Upper lobe of left lung (tissue), 6 donors: ENCODE results near the gene LSM3. TPM values are rescaled to one million over a fixed set of nuclear protein-coding genes. Genes with fewer than 3 reads are reported as not detected.

ENCODE experiments used
- ATAC-seq, 2 donors: fragments of 200-7000 bp; cut with Tn5 transposase; one replicate each; pipeline ENCODE4 v1.9.1; 2022; ENCODE audit warnings: mild to moderate bottlenecking in 2 of 2, moderate library complexity in 2 of 2; ENCODE audit not compliant: low FRiP score in 2 of 2
- DNase-seq, 2 donors: peaks; one replicate each; pipeline ENCODE4 v3.0.0-alpha.2; 2019 to 2020
- H3K27ac ChIP-seq, 4 donors: fragments of 200-600 bp; sonication (generic); one replicate each; pipeline ENCODE4 v1.5.1; 2016 to 2019
- H3K27me3 ChIP-seq, 4 donors: fragments of 200-600 bp; sonication (generic); one replicate each; pipeline ENCODE4 v1.5.1; 2017 to 2019
- H3K36me3 ChIP-seq, 4 donors: fragments of 200-600 bp; sonication (generic); one replicate each; pipeline ENCODE4 v1.5.1; 2016 to 2019
- H3K4me1 ChIP-seq, 4 donors: fragments of 200-600 bp; sonication (generic); one replicate each; pipeline ENCODE4 v1.5.1; 2018 to 2019
- H3K4me3 ChIP-seq, 4 donors: fragments of 200-600 bp; sonication (generic); one replicate each; pipeline ENCODE4 v1.5.1; 2017 to 2019; ENCODE audit warnings: mild to moderate bottlenecking in 2 of 4, moderate library complexity in 1 of 4
- H3K9me3 ChIP-seq, 4 donors: fragments of 200-600 bp; sonication (generic); one replicate each; pipeline ENCODE4 v1.5.1; 2018 to 2019
- CTCF ChIP-seq, 6 experiments: fragments of 450-650 bp in 4 of 6; fragments of 200-600 bp in 2 of 6; sonication (generic) in 2 of 6; IDR thresholded peaks; one replicate each; pipeline ENCODE4 v1.5.1; 2016 to 2019; ENCODE audit warnings: antibody characterized with exemption in 6 of 6
- EP300 ChIP-seq, 4 donors: sonication (generic); formaldehyde crosslinking; IDR thresholded peaks; one replicate each; pipeline ENCODE4 v1.5.1; 2017; ENCODE audit warnings: antibody characterized with exemption in 4 of 4, control low read depth in 2 of 4
- POLR2A ChIP-seq, 4 donors: fragments of 450-650 bp; IDR thresholded peaks; one replicate each; pipeline ENCODE4 v1.5.1; 2016 to 2017; ENCODE audit warnings: antibody characterized with exemption in 4 of 4, mild to moderate bottlenecking in 2 of 4
- POLR2AphosphoS5 ChIP-seq, 2 donors: sonication (generic); formaldehyde crosslinking; IDR thresholded peaks; one replicate each; pipeline ENCODE4 v1.5.1; 2017; ENCODE audit warnings: antibody characterized with exemption in 2 of 2
- WGBS, 2 donors: methylation state at CpG; one replicate each; pipeline ENCODE4 v1.1.5; 2017 to 2018; 5-methylcytosine and 5-hydroxymethylcytosine counted together
- total RNA-seq, 6 donors: library from RNA; depleted of rRNA in 4 of 6; stranded (reverse); fragments of >200 nt in 4 of 6; gene quantifications; one replicate each; pipeline versions ENCODE4 v1.1.0 to v1.2.1, GENCODE V29; 2016 to 2021
- donor health status: DM: no; HTN: no; CAD: no; lungs with moderate emphysema.
- donor health status: DM: no; HTN: yes; CAD: no; lungs with severe emphysema.

Gene LSM3
- total RNA-seq, 6 donors from 2014 or later = 2.1 to 10.3 (median 8.6) TPM

GRCh38 chr3:14201940-14202684 lies 23.5 kb downstream of the LSM3 start:
- H3K9me3 ChIP-seq = no peaks in the 10 kb centered on the region
- TF ChIP-seq CTCF (IDR thresholded peaks at IDR 0.05) = no peak
- no peak for TF ChIP-seq POLR2AphosphoS5 (IDR thresholded peaks at IDR 0.05)
- TF ChIP-seq EP300 (IDR thresholded peaks at IDR 0.05) = no peak
- TF ChIP-seq POLR2A (IDR thresholded peaks at IDR 0.05) = no peak
- DNase-seq (no peak), ATAC-seq (no peak)
- H3K36me3 ChIP-seq = peaks cover 0 to 25% (median 11%) of the 10 kb centered on the region in 4 donors
- 31 to 43% methylated on average over 5 to 7 of the region's 7 CpGs for WGBS, 2 donors
- H3K27ac ChIP-seq = no peak overlapping the region
- peaks cover 21 to 33% (median 26%) of the 10 kb centered on the region in 4 donors for H3K4me1 ChIP-seq
- H3K4me3 ChIP-seq = no peak overlapping the region
- no peaks in the 10 kb centered on the region for H3K27me3 ChIP-seq

- TF ChIP-seq EP300 (IDR thresholded peaks at IDR 0.05) (no peak), POLR2AphosphoS5 (IDR thresholded peaks at IDR 0.05) (no peak), CTCF (IDR thresholded peaks at IDR 0.05) (no peak), POLR2A (IDR thresholded peaks at IDR 0.05) (no peak)
- no peaks in the 10 kb centered on the region for H3K9me3 ChIP-seq
- no peaks in the 10 kb centered on the region for H3K27me3 ChIP-seq
- peaks cover 0 to 18% (median 9%) of the 10 kb centered on the region in 4 donors for H3K36me3 ChIP-seq
- no peak overlapping the region for H3K27ac ChIP-seq
- no peak for DNase-seq
- WGBS, 2 donors = 71 to 75% methylated on average over 21 to 23 of the region's 23 CpGs
- H3K4me3 ChIP-seq = no peak overlapping the region
- no peak for ATAC-seq
- peaks cover 21 to 33% (median 26%) of the 10 kb centered on the region in 4 donors for H3K4me1 ChIP-seq
These were observed 24.4 kb downstream of the LSM3 start for GRCh38 chr3:14202874-14203520.

- 45 to 48% methylated on average over 10 of the region's 10 CpGs for WGBS, 2 donors
- Histone ChIP-seq H3K27ac (peak overlapping the region in 1 of 4 donors; percentile 14), H3K4me3 (no peak overlapping the region), H3K27me3 (no peaks in the 10 kb centered on the region), H3K9me3 (no peaks in the 10 kb centered on the region), H3K4me1 (peaks cover 21 to 33% (median 26%) of the 10 kb centered on the region in 4 donors), H3K36me3 (peaks cover 0 to 12% (median 6%) of the 10 kb centered on the region in 4 donors)
- DNase-seq (peak in 1 of 2 donors; percentile 64), ATAC-seq (peak; percentile 90)
- TF ChIP-seq POLR2A (IDR thresholded peaks at IDR 0.05) (no peak), CTCF (IDR thresholded peaks at IDR 0.05) (peak; percentile 70 to 90 (median 84))
These were observed 25.0 kb downstream of the LSM3 start for GRCh38 chr3:14203521-14204079.

- peak in 1 of 2 donors; percentile 69 for ATAC-seq
- TF ChIP-seq POLR2A (IDR thresholded peaks at IDR 0.05) (no peak), CTCF (IDR thresholded peaks at IDR 0.05) (no peak), POLR2AphosphoS5 (IDR thresholded peaks at IDR 0.05) (peak; percentile 42 to 53), EP300 (IDR thresholded peaks at IDR 0.05) (no peak)
- Histone ChIP-seq H3K27ac (peak overlapping the region in 2 of 4 donors; percentile 50 to 62), H3K4me1 (peaks cover 21 to 33% (median 31%) of the 10 kb centered on the region in 4 donors), H3K36me3 (peaks cover 0 to under 1% (median under 1%) of the 10 kb centered on the region in 4 donors), H3K9me3 (no peaks in the 10 kb centered on the region), H3K27me3 (no peaks in the 10 kb centered on the region), H3K4me3 (no peak overlapping the region)
- no peak for DNase-seq
- WGBS, 2 donors = 44 to 65% methylated on average over 11 of the region's 11 CpGs
These were observed 26.1 kb downstream of the LSM3 start for GRCh38 chr3:14204515-14205284.
